Thyroid gland (tissue), 4 donors: ENCODE data around the gene CHRND.
"Not testable (repeated sequence)": the region's sequence is repeated elsewhere in the genome, so short reads cannot be mapped to it uniquely, and the experiment has no call there.

ENCODE experiments used
- POLR2A ChIP-seq, 2 donors: fragments of 450-650 bp; IDR thresholded peaks; one replicate each; pipeline ENCODE4 v1.6.1; 2017; ENCODE audit warnings: antibody characterized with exemption in 2 of 2, mild to moderate bottlenecking in 2 of 2, moderate library complexity in 1 of 2
- TF ChIP-seq, protein P1 (sequence below), 6 experiments: fragments of 200-600 bp in 3 of 6; fragments of 450-650 bp in 3 of 6; sonication (generic) in 3 of 6; IDR thresholded peaks; one replicate each; pipeline ENCODE4 v1.5.1; 2016 to 2019; ENCODE audit warnings: antibody characterized with exemption in 6 of 6, mild to moderate bottlenecking in 2 of 6, inconsistent platforms in 1 of 6, moderate library complexity in 1 of 6

DNA sequence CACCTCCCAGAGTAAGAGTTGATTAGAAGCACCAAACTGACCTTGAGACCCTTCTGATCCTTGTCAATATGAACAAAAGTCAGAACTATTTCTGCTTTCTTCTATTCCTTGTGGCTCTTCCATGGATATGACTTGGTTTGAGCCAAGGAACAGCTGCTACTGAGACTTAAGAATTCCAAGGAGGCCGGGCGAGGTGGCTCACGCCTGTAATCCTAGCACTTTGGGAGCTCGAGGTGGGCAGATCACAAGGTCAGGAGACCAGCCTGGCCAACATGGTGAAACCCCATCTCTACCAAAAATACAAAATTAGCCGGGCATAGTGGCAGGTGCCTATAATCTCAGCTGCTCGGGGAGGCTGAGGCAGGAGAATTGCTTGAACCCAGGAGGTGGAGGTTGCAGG lies 44.5 kb downstream of the CHRND start:
- TF ChIP-seq POLR2A (IDR thresholded peaks at IDR 0.05), result not testable (repeated sequence)
- TF ChIP-seq, protein P1, sequence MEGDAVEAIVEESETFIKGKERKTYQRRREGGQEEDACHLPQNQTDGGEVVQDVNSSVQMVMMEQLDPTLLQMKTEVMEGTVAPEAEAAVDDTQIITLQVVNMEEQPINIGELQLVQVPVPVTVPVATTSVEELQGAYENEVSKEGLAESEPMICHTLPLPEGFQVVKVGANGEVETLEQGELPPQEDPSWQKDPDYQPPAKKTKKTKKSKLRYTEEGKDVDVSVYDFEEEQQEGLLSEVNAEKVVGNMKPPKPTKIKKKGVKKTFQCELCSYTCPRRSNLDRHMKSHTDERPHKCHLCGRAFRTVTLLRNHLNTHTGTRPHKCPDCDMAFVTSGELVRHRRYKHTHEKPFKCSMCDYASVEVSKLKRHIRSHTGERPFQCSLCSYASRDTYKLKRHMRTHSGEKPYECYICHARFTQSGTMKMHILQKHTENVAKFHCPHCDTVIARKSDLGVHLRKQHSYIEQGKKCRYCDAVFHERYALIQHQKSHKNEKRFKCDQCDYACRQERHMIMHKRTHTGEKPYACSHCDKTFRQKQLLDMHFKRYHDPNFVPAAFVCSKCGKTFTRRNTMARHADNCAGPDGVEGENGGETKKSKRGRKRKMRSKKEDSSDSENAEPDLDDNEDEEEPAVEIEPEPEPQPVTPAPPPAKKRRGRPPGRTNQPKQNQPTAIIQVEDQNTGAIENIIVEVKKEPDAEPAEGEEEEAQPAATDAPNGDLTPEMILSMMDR (IDR thresholded peaks at IDR 0.05), result not testable (repeated sequence)
